Measurements from ENCODE around the gene VAV2. TPM values are rescaled to one million over a fixed set of nuclear protein-coding genes. Genes with fewer than 3 reads are reported as not detected.
"Not testable (repeated sequence)": the region's sequence is repeated elsewhere in the genome, so short reads cannot be mapped to it uniquely, and the experiment has no call there.

VAV2 gene
- total RNA-seq, 1 donor from 2014 or later, result 9.1 TPM

GRCh38 chr9:133996531-133997520 lies 4.7 kb upstream of the VAV2 start:
- ATAC-seq, result no peak

- no peak for ATAC-seq
These were observed 3.1 kb upstream of the VAV2 start for GRCh38 chr9:133995012-133995896.

- ATAC-seq, result peak; percentile 61
These were observed 2.4 kb upstream of the VAV2 start for GRCh38 chr9:133994353-133995011.

- no peak for ATAC-seq
These were observed 1.6 kb upstream of the VAV2 start for GRCh38 chr9:133993635-133994253.

GRCh38 chr9:133992780-133993634 lies 883 bp upstream of the VAV2 start:
- ATAC-seq, result peak; percentile 73

GRCh38 chr9:133991214-133991921 lies 756 bp downstream of the VAV2 start:
- ATAC-seq, result no peak

GRCh38 chr9:133990366-133991213 lies 1.5 kb downstream of the VAV2 start:
- no peak for ATAC-seq

- no peak for ATAC-seq
These were observed 2.3 kb downstream of the VAV2 start for GRCh38 chr9:133989625-133990365.

- ATAC-seq, result not testable (repeated sequence)
These were observed 3.4 kb downstream of the VAV2 start for GRCh38 chr9:133988771-133989170.

GRCh38 chr9:133987946-133988665 lies 4.0 kb downstream of the VAV2 start:
- no peak for ATAC-seq

GRCh38 chr9:133987446-133987788 lies 4.7 kb downstream of the VAV2 start:
- no peak for ATAC-seq

GRCh38 chr9:133986774-133987445 lies 5.2 kb downstream of the VAV2 start:
- no peak for ATAC-seq

GRCh38 chr9:133986061-133986460 lies 6.1 kb downstream of the VAV2 start:
- no peak for ATAC-seq

- ATAC-seq, result no peak
These were observed 9.0 kb downstream of the VAV2 start for GRCh38 chr9:133982971-133983720.

GRCh38 chr9:133981958-133982681 lies 10.0 kb downstream of the VAV2 start:
- no peak for ATAC-seq

GRCh38 chr9:133981589-133981957 lies 10.6 kb downstream of the VAV2 start:
- no peak for ATAC-seq

Measured in esophagus mucosa (tissue), 1 donor.